OCI-LY3 (cell line): ENCODE measurements around the gene ARHGEF38.
A peak's percentile ranks its signal among the peaks of the same experiment; 100 is the strongest.

Experiments used
- H2AFZ ChIP-seq: fragments of 200-600, 300-600 bp; shearing (Covaris generic); 2 replicates; pipeline ENCODE4 v1.6.0; 2014; ENCODE audit warnings: antibody characterized with exemption, low read depth, low read length
- H3K27ac ChIP-seq: fragments of 200-600, 300-600 bp; sonication (generic); 2 replicates; pipeline ENCODE4 v1.5.1; 2014; ENCODE audit warnings: mild to moderate bottlenecking, low read length, moderate library complexity, mixed read lengths
- H3K27me3 ChIP-seq: fragments of 200-600, 300-600 bp; sonication (generic); 2 replicates; pipeline ENCODE4 v1.6.1; 2014; ENCODE audit warnings: low read depth, low read length, mixed read lengths
- H3K36me3 ChIP-seq: fragments of 200-600, 300-600 bp; sonication (generic); replicated peaks from 2 replicates; pipeline ENCODE3; 2014; ENCODE audit warnings: low read depth, low read length, mixed read lengths
- H3K4me1 ChIP-seq: fragments of 300-600, 200-600 bp; sonication (generic); 2 replicates; pipeline ENCODE4 v1.6.1; 2014; ENCODE audit warnings: low read length, mixed read lengths
- H3K4me2 ChIP-seq: fragments of 200-600, 300-600 bp; sonication (generic); 2 replicates; pipeline ENCODE4 v1.6.1; 2014; ENCODE audit warnings: low read length, mixed read lengths
- H3K4me3 ChIP-seq: fragments of 300-600, 200-600 bp; sonication (generic); 2 replicates; pipeline ENCODE4 v1.5.1; 2014; ENCODE audit warnings: antibody characterized with exemption, mild to moderate bottlenecking, low read length, moderate library complexity
- H3K79me2 ChIP-seq: fragments of 300-600, 200-600 bp; shearing (Covaris generic); 2 replicates; pipeline ENCODE4 v1.6.1; 2014; ENCODE audit warnings: mild to moderate bottlenecking, low read length, mixed read lengths
- H3K9ac ChIP-seq: fragments of 300-600, 200-600 bp; shearing (Covaris generic); 2 replicates; pipeline ENCODE4 v1.6.0; 2014; ENCODE audit warnings: mild to moderate bottlenecking, low read length, moderate library complexity
- H3K9me3 ChIP-seq: fragments of 200-600, 300-600 bp; shearing (Covaris generic); 2 replicates; pipeline ENCODE4 v1.6.1; 2014; ENCODE audit warnings: low read length, mixed read lengths; ENCODE audit not compliant: insufficient read depth
- H4K20me1 ChIP-seq: fragments of 200-600, 300-600 bp; sonication (generic); 2 replicates; pipeline ENCODE4 v1.6.1; 2016; ENCODE audit warnings: low read length, mixed read lengths; ENCODE audit not compliant: insufficient read depth
- EZH2phosphoT487 ChIP-seq: fragments of 200-600 bp; shearing (Covaris generic); IDR thresholded peaks from 2 replicates; pipeline ENCODE4 v1.6.1; 2018; ENCODE audit warnings: antibody characterized with exemption, mixed run types, low read depth
- TF ChIP-seq, protein P1 (sequence below): fragments of 200-600, 300-600 bp; sonication (generic); IDR thresholded peaks from 2 replicates; pipeline ENCODE4 v1.5.1; 2014; ENCODE audit warnings: antibody characterized with exemption, low read length, low read depth

Gene ARHGEF38

DNA sequence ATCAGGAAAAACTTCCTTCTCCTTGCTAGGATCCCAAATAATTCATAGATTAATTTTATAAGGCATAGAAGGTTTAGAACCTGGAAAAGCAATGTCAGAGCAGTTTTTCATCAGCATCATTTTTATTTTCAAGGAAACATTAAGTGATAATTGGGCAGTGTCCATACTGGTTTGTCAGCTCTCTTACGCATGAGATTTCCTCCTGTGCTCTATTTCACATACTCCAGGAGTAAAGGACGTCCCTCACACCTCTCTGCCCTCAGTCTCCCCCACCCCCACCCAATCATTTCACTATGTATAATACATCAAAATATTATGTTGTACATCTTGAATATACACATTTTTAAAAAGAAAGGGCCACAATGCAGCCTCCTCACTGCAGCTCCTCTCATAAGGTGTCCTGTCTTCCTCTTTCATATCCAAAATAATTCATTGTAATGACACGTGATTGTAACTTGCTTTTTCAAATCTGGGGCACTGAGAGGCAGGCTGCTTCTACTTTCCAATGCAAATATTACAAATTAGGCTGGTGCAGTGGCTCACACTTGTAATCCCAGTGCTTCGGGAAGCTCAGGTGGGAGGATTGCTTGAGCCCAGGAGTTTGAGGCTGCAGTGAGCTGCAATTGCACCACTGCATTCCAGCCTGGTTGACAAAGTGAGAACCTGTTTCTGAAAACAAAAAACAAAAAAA is 34.4 kb downstream of the ARHGEF38 start:
- peak overlapping the region; percentile 54 for H3K4me2 ChIP-seq
- H3K9me3 ChIP-seq, result no peaks in the 10 kb centered on the region
- peaks cover 26% of the 10 kb centered on the region for H3K4me1 ChIP-seq
- no peaks in the 10 kb centered on the region for H3K27me3 ChIP-seq
- H4K20me1 ChIP-seq, result no peaks in the 10 kb centered on the region
- no peak overlapping the region for H2AFZ ChIP-seq
- H3K9ac ChIP-seq, result no peak overlapping the region
- H3K4me3 ChIP-seq, result 0 out of 2 replicates have a peak overlapping the region, but pooled peaks have one; percentile 15
- H3K27ac ChIP-seq, result no peak overlapping the region
- TF ChIP-seq EZH2phosphoT487, result no peak
- TF ChIP-seq, protein P1, sequence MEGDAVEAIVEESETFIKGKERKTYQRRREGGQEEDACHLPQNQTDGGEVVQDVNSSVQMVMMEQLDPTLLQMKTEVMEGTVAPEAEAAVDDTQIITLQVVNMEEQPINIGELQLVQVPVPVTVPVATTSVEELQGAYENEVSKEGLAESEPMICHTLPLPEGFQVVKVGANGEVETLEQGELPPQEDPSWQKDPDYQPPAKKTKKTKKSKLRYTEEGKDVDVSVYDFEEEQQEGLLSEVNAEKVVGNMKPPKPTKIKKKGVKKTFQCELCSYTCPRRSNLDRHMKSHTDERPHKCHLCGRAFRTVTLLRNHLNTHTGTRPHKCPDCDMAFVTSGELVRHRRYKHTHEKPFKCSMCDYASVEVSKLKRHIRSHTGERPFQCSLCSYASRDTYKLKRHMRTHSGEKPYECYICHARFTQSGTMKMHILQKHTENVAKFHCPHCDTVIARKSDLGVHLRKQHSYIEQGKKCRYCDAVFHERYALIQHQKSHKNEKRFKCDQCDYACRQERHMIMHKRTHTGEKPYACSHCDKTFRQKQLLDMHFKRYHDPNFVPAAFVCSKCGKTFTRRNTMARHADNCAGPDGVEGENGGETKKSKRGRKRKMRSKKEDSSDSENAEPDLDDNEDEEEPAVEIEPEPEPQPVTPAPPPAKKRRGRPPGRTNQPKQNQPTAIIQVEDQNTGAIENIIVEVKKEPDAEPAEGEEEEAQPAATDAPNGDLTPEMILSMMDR, result no peak
- H3K79me2 ChIP-seq, result no peaks in the 10 kb centered on the region
- H3K36me3 ChIP-seq, result no peaks in the 10 kb centered on the region

DNA sequence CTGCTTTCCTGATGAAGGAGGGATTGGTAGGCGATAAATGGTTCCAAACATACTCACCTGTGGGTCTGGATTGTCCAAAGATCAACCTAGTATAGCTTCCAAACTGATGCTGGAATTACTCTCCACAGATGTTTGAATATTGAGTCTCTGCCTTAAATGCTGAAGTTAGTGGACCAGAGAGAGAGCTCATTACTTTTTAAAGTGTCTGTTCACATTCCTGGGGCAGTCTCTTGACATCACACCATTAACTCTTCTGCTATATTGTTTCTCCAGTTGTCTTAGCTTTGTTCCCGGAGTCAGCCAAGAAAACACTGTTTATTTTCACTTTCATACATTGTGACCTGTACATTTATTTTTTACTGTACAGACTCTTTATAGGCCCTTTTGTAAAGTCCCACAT is 35.4 kb downstream of the ARHGEF38 start:
- no peaks in the 10 kb centered on the region for H3K36me3 ChIP-seq
- 0 out of 2 replicates have a peak overlapping the region, but pooled peaks have one; percentile 22 for H2AFZ ChIP-seq
- H3K27ac ChIP-seq, result no peak overlapping the region
- no peak overlapping the region for H3K4me3 ChIP-seq
- H3K4me2 ChIP-seq, result 0 out of 2 replicates have a peak overlapping the region, but pooled peaks have one; percentile 4
- no peaks in the 10 kb centered on the region for H3K9me3 ChIP-seq
- H3K4me1 ChIP-seq, result peaks cover 26% of the 10 kb centered on the region
- no peaks in the 10 kb centered on the region for H3K27me3 ChIP-seq
- no peak overlapping the region for H3K9ac ChIP-seq
- TF ChIP-seq EZH2phosphoT487, result no peak
- TF ChIP-seq, protein P1, result no peak
- no peaks in the 10 kb centered on the region for H3K79me2 ChIP-seq
- no peaks in the 10 kb centered on the region for H4K20me1 ChIP-seq

DNA sequence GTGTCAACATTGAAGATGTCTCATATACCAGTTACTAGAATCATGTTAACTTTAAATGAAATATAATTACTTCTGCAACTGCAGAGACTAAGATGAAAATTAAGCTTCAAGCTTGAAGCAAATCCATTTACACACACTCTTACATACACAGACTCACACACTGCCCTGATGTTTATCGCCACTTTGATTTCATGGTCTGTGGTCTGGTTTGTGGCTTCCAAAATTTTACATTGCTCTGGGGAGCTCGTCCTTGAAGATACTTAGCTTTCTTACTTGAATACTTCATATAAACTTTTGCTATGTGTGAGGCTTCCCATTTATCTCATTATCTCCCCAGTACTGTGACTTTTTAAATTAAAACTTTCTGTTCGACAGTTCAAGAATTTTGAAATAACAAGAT is 35.8 kb downstream of the ARHGEF38 start:
- peak overlapping the region; percentile 4; the same call in 1 of the 2 replicates for H3K4me2 ChIP-seq
- no peaks in the 10 kb centered on the region for H3K9me3 ChIP-seq
- H3K27ac ChIP-seq, result no peak overlapping the region
- H2AFZ ChIP-seq, result peak overlapping the region; percentile 22; the same call in 1 of the 2 replicates
- H3K4me3 ChIP-seq, result no peak overlapping the region
- TF ChIP-seq, protein P1, result no peak
- TF ChIP-seq EZH2phosphoT487, result no peak
- no peaks in the 10 kb centered on the region for H4K20me1 ChIP-seq
- no peak overlapping the region for H3K9ac ChIP-seq
- H3K36me3 ChIP-seq, result no peaks in the 10 kb centered on the region
- peaks cover 27% of the 10 kb centered on the region for H3K4me1 ChIP-seq
- H3K79me2 ChIP-seq, result no peaks in the 10 kb centered on the region
- H3K27me3 ChIP-seq, result no peaks in the 10 kb centered on the region

DNA sequence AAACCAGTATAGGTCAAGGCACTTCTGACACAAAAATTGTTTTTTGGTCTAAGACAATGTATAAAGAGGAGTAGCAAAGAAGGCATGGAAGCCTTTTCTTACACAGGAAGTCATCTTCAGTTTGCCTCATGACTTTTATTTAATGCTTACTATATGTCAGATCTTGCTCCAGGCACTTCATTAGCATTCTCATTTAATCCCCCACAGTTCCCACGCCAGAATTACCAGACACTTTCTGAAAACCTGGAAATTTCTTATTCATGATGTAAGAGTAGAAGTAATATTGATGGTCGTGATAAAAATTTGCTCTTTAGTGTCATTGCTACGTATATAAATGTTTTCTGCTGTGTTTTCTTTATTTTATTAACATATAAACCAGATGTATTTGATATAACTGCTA is 39.2 kb downstream of the ARHGEF38 start:
- Histone ChIP-seq H3K36me3 (no peaks in the 10 kb centered on the region), H3K27ac (no peak overlapping the region), H3K9ac (no peak overlapping the region), H3K9me3 (no peaks in the 10 kb centered on the region), H3K4me3 (no peak overlapping the region), H3K79me2 (no peaks in the 10 kb centered on the region), H4K20me1 (no peaks in the 10 kb centered on the region), H3K27me3 (no peaks in the 10 kb centered on the region), H3K4me1 (peaks cover 48% of the 10 kb centered on the region), H2AFZ (no peak overlapping the region), H3K4me2 (no peak overlapping the region)
- no peak for TF ChIP-seq EZH2phosphoT487
- TF ChIP-seq, protein P1, result no peak
